Ishikawa (cell line): ENCODE results near the gene ACTN4.

Source experiments
- CEBPB ChIP-seq: IDR thresholded peaks from 2 replicates; pipeline ENCODE4 v1.6.1; 2012
- CREB1 ChIP-seq: IDR thresholded peaks from 2 replicates; pipeline ENCODE4 v1.6.1; 2012; ENCODE audit warnings: low read depth
- EGR1 ChIP-seq: IDR thresholded peaks from 2 replicates; pipeline ENCODE4 v1.6.1; 2012
- EP300 ChIP-seq: IDR thresholded peaks from 2 replicates; pipeline ENCODE4 v1.6.1; 2012; ENCODE audit warnings: borderline replicate concordance
- FOXM1 ChIP-seq: IDR thresholded peaks from 2 replicates; pipeline ENCODE4 v1.6.1; 2012; ENCODE audit warnings: low read depth, borderline replicate concordance
- NFIC ChIP-seq: IDR thresholded peaks from 2 replicates; pipeline ENCODE4 v1.6.1; 2012
- RAD21 ChIP-seq: IDR thresholded peaks from 2 replicates; pipeline ENCODE4 v1.6.1; 2012; ENCODE audit warnings: low read depth
- TAF1 ChIP-seq: IDR thresholded peaks from 2 replicates; pipeline ENCODE4 v1.6.1; 2012; ENCODE audit warnings: low read depth, mild to moderate bottlenecking
- TCF12 ChIP-seq: IDR thresholded peaks from 2 replicates; pipeline ENCODE4 v1.6.1; 2012; ENCODE audit warnings: low read depth
- TEAD4 ChIP-seq: IDR thresholded peaks from 2 replicates; pipeline ENCODE4 v1.6.1; 2012
- YY1 ChIP-seq: IDR thresholded peaks from 2 replicates; pipeline ENCODE4 v1.6.1; 2012; ENCODE audit warnings: low read depth
- ZBTB7A ChIP-seq: IDR thresholded peaks from 2 replicates; pipeline ENCODE4 v1.6.1; 2012; ENCODE audit warnings: low read depth
- TF ChIP-seq, protein P1 (sequence below): IDR thresholded peaks from 2 replicates; pipeline ENCODE4 v1.6.1; 2012
- TF ChIP-seq, protein P2 (sequence below): IDR thresholded peaks from 2 replicates; pipeline ENCODE4 v1.6.1; 2012; ENCODE audit warnings: low read depth, mild to moderate bottlenecking
- TF ChIP-seq, protein P3 (sequence below): IDR thresholded peaks from 2 replicates; pipeline ENCODE4 v1.6.1; 2012

The ACTN4 gene

DNA sequence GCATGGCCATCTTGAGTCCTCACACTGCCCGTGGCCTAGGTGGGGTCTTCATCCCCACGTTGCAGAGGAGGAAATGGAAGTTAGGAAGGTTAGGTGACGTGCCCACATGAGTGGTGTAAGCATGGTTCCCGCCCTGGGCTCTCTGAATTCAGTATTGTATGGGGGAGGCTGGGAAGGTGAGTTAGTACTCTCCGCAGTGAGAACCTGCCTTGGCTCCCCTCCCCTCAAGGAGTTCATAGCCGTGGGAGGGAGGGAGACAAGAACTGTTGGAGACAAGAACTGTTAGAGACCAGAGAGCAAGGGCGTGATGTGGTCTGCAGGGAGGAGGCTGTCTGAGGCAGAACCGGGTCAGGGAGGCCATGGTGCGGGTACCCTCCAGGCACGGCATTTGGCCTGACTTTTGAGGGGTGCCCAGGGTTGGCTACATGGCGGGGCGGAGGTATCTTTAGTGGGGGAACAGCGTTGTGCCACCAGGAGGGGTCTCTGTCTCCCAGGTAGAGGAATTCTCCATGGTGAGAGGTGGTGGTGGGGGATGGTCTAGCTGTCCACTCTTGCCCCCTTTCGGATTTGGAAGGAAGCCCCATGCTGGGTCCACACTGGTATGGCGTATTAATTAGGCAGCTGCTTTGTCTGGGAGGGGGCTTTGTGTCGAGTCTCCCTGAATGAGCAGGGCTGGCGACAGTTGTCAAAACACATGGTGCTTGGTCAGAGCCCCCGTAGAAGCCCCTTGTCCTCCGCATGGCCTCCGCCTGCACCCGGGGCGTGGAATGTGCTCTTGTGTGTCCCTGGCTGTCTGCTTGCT lies 51.0 kb downstream of the ACTN4 start:
- TF ChIP-seq EP300 (no peak), RAD21 (no peak), FOXM1 (no peak), EGR1 (no peak), NFIC (no peak), YY1 (no peak), CREB1 (no peak), TAF1 (no peak), ZBTB7A (no peak), CEBPB (no peak), TEAD4 (no peak)
- TF ChIP-seq, protein P1, sequence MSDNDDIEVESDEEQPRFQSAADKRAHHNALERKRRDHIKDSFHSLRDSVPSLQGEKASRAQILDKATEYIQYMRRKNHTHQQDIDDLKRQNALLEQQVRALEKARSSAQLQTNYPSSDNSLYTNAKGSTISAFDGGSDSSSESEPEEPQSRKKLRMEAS: no peak
- TF ChIP-seq, protein P2, sequence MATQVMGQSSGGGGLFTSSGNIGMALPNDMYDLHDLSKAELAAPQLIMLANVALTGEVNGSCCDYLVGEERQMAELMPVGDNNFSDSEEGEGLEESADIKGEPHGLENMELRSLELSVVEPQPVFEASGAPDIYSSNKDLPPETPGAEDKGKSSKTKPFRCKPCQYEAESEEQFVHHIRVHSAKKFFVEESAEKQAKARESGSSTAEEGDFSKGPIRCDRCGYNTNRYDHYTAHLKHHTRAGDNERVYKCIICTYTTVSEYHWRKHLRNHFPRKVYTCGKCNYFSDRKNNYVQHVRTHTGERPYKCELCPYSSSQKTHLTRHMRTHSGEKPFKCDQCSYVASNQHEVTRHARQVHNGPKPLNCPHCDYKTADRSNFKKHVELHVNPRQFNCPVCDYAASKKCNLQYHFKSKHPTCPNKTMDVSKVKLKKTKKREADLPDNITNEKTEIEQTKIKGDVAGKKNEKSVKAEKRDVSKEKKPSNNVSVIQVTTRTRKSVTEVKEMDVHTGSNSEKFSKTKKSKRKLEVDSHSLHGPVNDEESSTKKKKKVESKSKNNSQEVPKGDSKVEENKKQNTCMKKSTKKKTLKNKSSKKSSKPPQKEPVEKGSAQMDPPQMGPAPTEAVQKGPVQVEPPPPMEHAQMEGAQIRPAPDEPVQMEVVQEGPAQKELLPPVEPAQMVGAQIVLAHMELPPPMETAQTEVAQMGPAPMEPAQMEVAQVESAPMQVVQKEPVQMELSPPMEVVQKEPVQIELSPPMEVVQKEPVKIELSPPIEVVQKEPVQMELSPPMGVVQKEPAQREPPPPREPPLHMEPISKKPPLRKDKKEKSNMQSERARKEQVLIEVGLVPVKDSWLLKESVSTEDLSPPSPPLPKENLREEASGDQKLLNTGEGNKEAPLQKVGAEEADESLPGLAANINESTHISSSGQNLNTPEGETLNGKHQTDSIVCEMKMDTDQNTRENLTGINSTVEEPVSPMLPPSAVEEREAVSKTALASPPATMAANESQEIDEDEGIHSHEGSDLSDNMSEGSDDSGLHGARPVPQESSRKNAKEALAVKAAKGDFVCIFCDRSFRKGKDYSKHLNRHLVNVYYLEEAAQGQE: no peak
- TF ChIP-seq, protein P3, sequence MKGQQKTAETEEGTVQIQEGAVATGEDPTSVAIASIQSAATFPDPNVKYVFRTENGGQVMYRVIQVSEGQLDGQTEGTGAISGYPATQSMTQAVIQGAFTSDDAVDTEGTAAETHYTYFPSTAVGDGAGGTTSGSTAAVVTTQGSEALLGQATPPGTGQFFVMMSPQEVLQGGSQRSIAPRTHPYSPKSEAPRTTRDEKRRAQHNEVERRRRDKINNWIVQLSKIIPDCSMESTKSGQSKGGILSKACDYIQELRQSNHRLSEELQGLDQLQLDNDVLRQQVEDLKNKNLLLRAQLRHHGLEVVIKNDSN: no peak

DNA sequence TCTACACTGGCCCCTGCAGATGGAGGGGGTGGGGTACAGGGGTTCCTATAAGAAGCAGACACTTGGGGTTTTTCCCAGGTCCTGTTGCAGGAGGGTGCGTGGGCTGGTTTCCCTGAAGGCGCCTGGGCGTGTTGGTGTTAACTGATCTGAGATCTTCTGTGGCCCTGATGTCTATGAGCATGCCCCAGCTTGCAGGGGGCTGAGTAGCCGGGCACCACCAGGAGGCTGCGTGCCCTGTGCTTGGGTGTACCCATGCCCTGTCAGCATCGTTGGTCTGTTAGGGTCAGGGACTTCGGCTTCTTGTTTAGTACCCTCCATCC lies 51.5 kb downstream of the ACTN4 start:
- TF ChIP-seq EP300: no peak
- TF ChIP-seq FOXM1: no peak
- TF ChIP-seq, protein P2: no peak
- TF ChIP-seq, protein P1: no peak
- TF ChIP-seq CEBPB: no peak
- TF ChIP-seq YY1: no peak
- no peak for TF ChIP-seq TAF1
- TF ChIP-seq, protein P3: no peak
- no peak for TF ChIP-seq TCF12
- no peak for TF ChIP-seq EGR1
- no peak for TF ChIP-seq CREB1
- TF ChIP-seq TEAD4: no peak
- no peak for TF ChIP-seq NFIC
- TF ChIP-seq ZBTB7A: no peak

DNA sequence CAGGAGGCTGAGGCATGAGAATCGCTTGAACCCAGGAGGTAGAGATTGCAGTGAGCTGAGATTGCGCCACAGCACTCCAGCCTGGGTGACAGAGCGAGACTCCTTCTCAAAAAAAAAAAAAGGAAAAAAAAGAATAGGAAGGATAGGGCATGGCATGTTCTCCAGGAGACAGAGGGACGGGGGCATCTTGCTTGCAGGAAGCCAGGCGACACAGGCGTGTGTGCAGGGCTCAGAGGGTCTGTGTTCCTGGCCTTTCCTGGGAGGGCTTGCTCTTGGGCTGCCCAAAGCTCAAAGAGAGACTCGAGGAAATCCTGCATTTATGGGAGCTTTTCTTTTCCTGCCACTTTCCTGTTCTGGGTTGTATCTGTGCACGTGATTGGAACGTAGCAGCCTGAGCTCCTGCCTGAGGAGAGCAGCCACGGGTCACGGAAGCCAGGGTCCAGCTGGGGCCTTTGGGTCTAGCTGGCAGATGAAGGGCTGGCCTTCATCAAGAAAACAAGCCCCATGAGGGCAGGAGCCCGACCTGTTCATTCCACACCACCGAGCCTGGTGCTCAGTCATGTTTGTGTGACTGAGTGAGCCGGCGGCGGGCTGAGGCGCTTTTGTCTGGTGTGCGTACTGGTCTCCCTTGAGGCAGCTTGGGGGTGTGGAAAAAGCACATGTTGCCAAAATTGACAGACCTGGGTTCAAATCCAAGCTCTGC lies 52.3 kb downstream of the ACTN4 start:
- TF ChIP-seq CREB1: no peak

DNA sequence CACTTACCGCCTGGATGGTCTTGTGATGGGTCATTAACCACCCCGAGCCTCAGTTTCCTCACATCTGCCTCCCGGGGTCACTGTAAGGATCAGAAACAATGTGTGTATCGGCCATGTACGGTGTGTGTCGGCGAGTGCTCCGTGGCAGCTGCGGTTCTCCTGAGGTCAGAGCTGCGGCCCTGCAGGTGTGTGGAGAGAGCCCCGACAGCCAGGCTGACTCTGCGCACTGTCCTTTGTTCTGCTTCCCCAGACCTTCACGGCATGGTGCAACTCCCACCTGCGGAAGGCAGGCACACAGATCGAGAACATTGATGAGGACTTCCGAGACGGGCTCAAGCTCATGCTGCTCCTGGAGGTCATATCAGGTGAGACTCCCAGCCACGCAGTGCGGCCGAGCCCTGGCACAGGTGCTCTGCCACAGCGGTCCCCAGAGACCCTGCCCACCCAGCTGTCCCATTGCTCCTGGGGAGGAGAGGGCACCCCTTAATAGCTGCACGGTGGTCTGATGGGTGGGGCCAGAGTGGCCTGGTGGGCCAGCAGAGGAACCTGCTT lies 53.0 kb downstream of the ACTN4 start:
- TF ChIP-seq TCF12 (no peak), RAD21 (no peak), TAF1 (no peak)

DNA sequence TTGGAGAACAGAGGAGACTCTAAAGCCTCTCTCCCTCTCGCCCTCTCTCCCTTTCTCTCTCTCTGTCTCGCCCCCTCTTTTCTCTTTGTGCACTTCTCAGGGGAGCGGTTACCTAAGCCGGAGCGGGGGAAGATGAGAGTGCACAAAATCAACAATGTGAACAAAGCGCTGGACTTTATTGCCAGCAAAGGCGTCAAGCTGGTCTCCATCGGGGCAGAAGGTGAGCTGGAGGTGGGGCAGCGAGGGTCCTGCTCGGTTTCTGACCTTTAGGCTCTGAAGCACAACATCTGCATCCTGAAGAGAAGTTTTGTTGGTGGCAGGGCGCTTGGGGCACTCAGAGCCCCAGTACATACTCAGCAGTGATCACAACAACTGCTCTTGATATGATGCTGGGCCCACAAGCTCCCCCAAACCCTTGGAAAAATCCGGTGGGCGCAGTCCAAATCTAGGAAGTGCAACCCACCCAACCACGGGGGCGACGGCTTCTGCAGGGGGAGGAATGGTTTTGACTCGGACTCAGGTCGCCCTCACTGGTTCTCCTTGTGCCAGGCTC lies 53.5 kb downstream of the ACTN4 start:
- TF ChIP-seq EP300 (no peak), CREB1 (no peak), RAD21 (no peak), NFIC (no peak), EGR1 (no peak), FOXM1 (no peak), CEBPB (no peak), TCF12 (no peak), ZBTB7A (no peak), TAF1 (no peak), TEAD4 (no peak)
- TF ChIP-seq, protein P1: no peak
- TF ChIP-seq, protein P2: no peak
